ENCODE data around the gene TMCO4. TPM values are rescaled to one million over a fixed set of nuclear protein-coding genes. Genes with fewer than 3 reads are reported as not detected.

Gene TMCO4
- total and polyA plus RNA-seq, 2 donors (not counting 1 experiment from before 2014, with no cell fraction given): 21.7 to 31.3 TPM

- Histone ChIP-seq H2AFZ (ENCODE audit: insufficient read depth, low read depth, low read length, poor library complexity, severe bottlenecking) (no peak overlapping the region), H3K27me3 (replicated peaks in 1 of 4; ENCODE audit: control extremely low read depth in 1 of 4, control insufficient read depth in 3 of 4, insufficient read depth in 4 of 4, low read length in 3 of 4) (peaks cover 0 to 9% (median 0%) of the 10 kb centered on the region in 4 experiments), H3K36me3 (replicated peaks in 1 of 2; ENCODE audit: control extremely low read depth in 1 of 2, control insufficient read depth in 1 of 2, extremely low read depth in 1 of 2, insufficient read depth in 2 of 2, low read length in 1 of 2) (no peaks in the 10 kb centered on the region), H3K4me3 (ENCODE audit: control extremely low read depth in 1 of 5, extremely low read depth in 1 of 5, insufficient read depth in 1 of 5, low read depth in 2 of 5, low read length in 4 of 5) (no peak overlapping the region), H3K9ac (ENCODE audit: low read length) (no peak overlapping the region), H3K79me2 (ENCODE audit: control insufficient read depth, insufficient read depth, low read length) (no peaks in the 10 kb centered on the region), H3K4me2 (replicated peaks; ENCODE audit: low read depth, low read length, poor library complexity, severe bottlenecking) (no peak overlapping the region), H4K20me1 (ENCODE audit: control insufficient read depth, insufficient read depth, low read length, poor library complexity, severe bottlenecking) (no peaks in the 10 kb centered on the region), H3K4me1 (ENCODE audit: control insufficient read depth in 2 of 2, insufficient read depth in 2 of 2, low read length in 2 of 2) (peaks cover 4 to 15% of the 10 kb centered on the region in 2 donors), H3K9me3 (ENCODE audit: control extremely low read depth in 1 of 3, control insufficient read depth in 2 of 3, insufficient read depth in 1 of 3, low read length in 2 of 3) (peaks cover 0 to 5% (median 0%) of the 10 kb centered on the region in 3 donors), H3K27ac (ENCODE audit: low read length in 2 of 2) (no peak overlapping the region)
- ChIA-PET CTCF (interaction anchor here (1.1 kb wide), 1 partner anchor 313 kb away, joined by 4 read pairs; no protein-coding TSS in a partner anchor), POLR2A (interaction anchor here (0.7 kb wide), 1 partner anchor 740 kb away, joined by 5 read pairs; no protein-coding TSS in a partner anchor)
- 89% methylated on average over 6 of the region's 15 CpGs for WGBS (ENCODE audit: insufficient coverage)
- no peak for DNase-seq
- intact Hi-C loops (cut with micrococcal nuclease): no loop called here
- Mint-ChIP-seq H3K9me3 (ENCODE audit: insufficient read depth) (no peaks in the 10 kb centered on the region), H3K27ac (no peak overlapping the region), H3K4me3 (no peak overlapping the region), H3K27me3 (peaks cover 29% of the 10 kb centered on the region), H3K4me1 (peaks cover 4% of the 10 kb centered on the region)
- TF ChIP-seq CTCF (IDR thresholded peaks at IDR 0.05) (no peak), EZH2 (IDR thresholded peaks at IDR 0.05; ENCODE audit: borderline replicate concordance, insufficient read depth, low read depth, low read length, poor library complexity, severe bottlenecking) (no peak)
- no peak for ATAC-seq (ENCODE audit: low read depth)
Observed at GRCh38 chr1:19656780-19657466, 142.8 kb downstream of the TMCO4 start.

- H3K4me3 ChIP-seq (ENCODE audit: control extremely low read depth in 1 of 5, extremely low read depth in 1 of 5, insufficient read depth in 1 of 5, low read depth in 2 of 5, low read length in 4 of 5): no peak overlapping the region
- ATAC-seq (ENCODE audit: low read depth): no peak
- peaks cover 0 to 5% (median 0%) of the 10 kb centered on the region in 4 experiments for H3K27me3 ChIP-seq (replicated peaks in 1 of 4; ENCODE audit: control extremely low read depth in 1 of 4, control insufficient read depth in 3 of 4, insufficient read depth in 4 of 4, low read length in 3 of 4)
- WGBS (ENCODE audit: insufficient coverage): 90% methylated on average over 8 of the region's 9 CpGs
- H3K79me2 ChIP-seq (ENCODE audit: control insufficient read depth, insufficient read depth, low read length): no peaks in the 10 kb centered on the region
- H3K36me3 ChIP-seq (replicated peaks in 1 of 2; ENCODE audit: control extremely low read depth in 1 of 2, control insufficient read depth in 1 of 2, extremely low read depth in 1 of 2, insufficient read depth in 2 of 2, low read length in 1 of 2): no peaks in the 10 kb centered on the region
- Mint-ChIP-seq H3K4me3 (no peak overlapping the region), H3K27me3 (peaks cover 26% of the 10 kb centered on the region), H3K4me1 (peaks cover 4% of the 10 kb centered on the region), H3K27ac (no peak overlapping the region), H3K9me3 (ENCODE audit: insufficient read depth) (no peaks in the 10 kb centered on the region)
- intact Hi-C loops (cut with micrococcal nuclease): no loop called here
- H3K4me2 ChIP-seq (replicated peaks; ENCODE audit: low read depth, low read length, poor library complexity, severe bottlenecking): no peak overlapping the region
- H3K4me1 ChIP-seq (ENCODE audit: control insufficient read depth in 2 of 2, insufficient read depth in 2 of 2, low read length in 2 of 2): peaks cover 4 to 11% of the 10 kb centered on the region in 2 donors
- H2AFZ ChIP-seq (ENCODE audit: insufficient read depth, low read depth, low read length, poor library complexity, severe bottlenecking): no peak overlapping the region
- no peaks in the 10 kb centered on the region for H4K20me1 ChIP-seq (ENCODE audit: control insufficient read depth, insufficient read depth, low read length, poor library complexity, severe bottlenecking)
- POLR2A ChIA-PET: no interaction called here
- CTCF ChIA-PET: interaction anchor here (1.1 kb wide), 1 partner anchor 312 kb away, joined by 4 read pairs; no protein-coding TSS in a partner anchor
- no peak overlapping the region for H3K9ac ChIP-seq (ENCODE audit: low read length)
- H3K9me3 ChIP-seq (ENCODE audit: control extremely low read depth in 1 of 3, control insufficient read depth in 2 of 3, insufficient read depth in 1 of 3, low read length in 2 of 3): peaks cover 0 to 5% (median 0%) of the 10 kb centered on the region in 3 donors
- DNase-seq: no peak
- no peak overlapping the region for H3K27ac ChIP-seq (ENCODE audit: low read length in 2 of 2)
- TF ChIP-seq CTCF (IDR thresholded peaks at IDR 0.05) (no peak), EZH2 (IDR thresholded peaks at IDR 0.05; ENCODE audit: borderline replicate concordance, insufficient read depth, low read depth, low read length, poor library complexity, severe bottlenecking) (no peak)
Observed at GRCh38 chr1:19656134-19656779, 143.5 kb downstream of the TMCO4 start.

Data from B cell (primary cell).